ENCODE data around the gene DOCK11. TPM values are rescaled to one million over a fixed set of nuclear protein-coding genes. Genes with fewer than 3 reads are reported as not detected.

The DOCK11 gene
- total and polyA plus RNA-seq, 2 donors (not counting 1 experiment from before 2014, with no cell fraction given), result 31.0 to 83.5 TPM

DNA sequence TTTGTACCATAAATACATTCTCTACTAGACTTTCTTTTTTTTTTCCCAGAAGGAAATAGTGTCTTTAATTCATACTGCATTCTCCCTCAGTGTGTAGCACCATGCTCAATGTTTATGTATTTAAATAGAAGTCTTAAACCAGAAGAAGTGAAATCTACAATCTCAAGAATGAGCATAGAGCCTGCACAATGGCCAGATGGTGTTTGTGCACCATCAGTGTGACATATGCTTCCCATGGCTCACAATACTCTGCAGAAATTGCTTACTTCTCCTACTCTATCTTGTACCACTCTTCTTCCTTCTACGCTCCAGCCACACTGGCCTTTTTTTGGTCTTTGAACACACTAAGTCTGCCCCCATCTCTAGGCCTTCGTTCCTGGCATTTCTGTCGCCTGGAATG lies 2.6 kb upstream of the DOCK11 start:
- WGBS (ENCODE audit: insufficient coverage), result 95% methylated on average over 3 of the region's 3 CpGs
- POLR2A ChIA-PET, result no interaction called here
- no peak overlapping the region for H3K27ac Mint-ChIP-seq

DNA sequence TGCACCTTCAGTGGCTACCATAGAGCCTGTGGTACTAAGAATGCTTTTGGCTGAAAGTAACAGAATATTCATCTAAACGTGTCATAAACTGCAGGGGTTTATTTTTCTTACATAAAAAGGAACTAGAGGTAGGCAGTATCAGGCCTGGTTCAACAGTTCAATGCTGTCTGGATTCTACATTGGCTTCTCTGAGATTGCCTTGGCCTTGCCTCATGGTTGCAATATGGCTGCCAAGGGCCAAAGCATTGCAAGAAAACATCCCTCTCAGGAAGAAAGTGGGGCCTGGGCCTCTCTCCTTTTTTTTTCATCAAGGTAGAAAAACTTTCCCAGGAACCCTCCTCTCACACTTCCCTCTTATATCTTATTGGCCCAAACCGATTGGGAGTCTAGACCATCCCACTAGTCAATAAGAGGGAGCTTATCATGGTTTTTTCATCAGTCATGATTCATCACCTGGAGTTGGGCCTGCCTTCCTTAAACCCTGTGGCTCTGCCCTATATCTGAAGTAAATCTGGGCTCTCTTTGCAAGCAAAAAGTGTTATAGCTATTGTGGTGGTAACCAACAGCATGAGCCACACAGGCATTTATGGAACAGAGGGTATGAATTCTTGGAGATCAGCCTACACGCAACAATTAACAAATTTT lies 1.8 kb upstream of the DOCK11 start:
- no peaks in the 10 kb centered on the region for H3K9me3 ChIP-seq (ENCODE audit: control extremely low read depth in 1 of 3, control insufficient read depth in 2 of 3, insufficient read depth in 1 of 3, low read length in 2 of 3)
- ChIA-PET POLR2A (no interaction called here), CTCF (no interaction called here)
- intact Hi-C loops (cut with micrococcal nuclease), result loop anchor here (10.0 kb wide), 1 partner anchor 111 kb away; no protein-coding TSS in a partner anchor
- H3K27me3 ChIP-seq (replicated peaks in 1 of 4; ENCODE audit: control extremely low read depth in 1 of 4, control insufficient read depth in 3 of 4, insufficient read depth in 4 of 4, low read length in 3 of 4), result no peaks in the 10 kb centered on the region
- no peak overlapping the region for H3K4me2 ChIP-seq (replicated peaks; ENCODE audit: low read depth, low read length, poor library complexity, severe bottlenecking)
- ATAC-seq (ENCODE audit: low read depth), result no peak
- H4K20me1 ChIP-seq (ENCODE audit: control insufficient read depth, insufficient read depth, low read length, poor library complexity, severe bottlenecking), result no peaks in the 10 kb centered on the region
- H2AFZ ChIP-seq (ENCODE audit: insufficient read depth, low read depth, low read length, poor library complexity, severe bottlenecking), result no peak overlapping the region
- peaks cover 15 to 26% of the 10 kb centered on the region in 2 donors for H3K4me1 ChIP-seq (ENCODE audit: control insufficient read depth in 2 of 2, insufficient read depth in 2 of 2, low read length in 2 of 2)
- no peaks in the 10 kb centered on the region for H3K9me3 Mint-ChIP-seq (ENCODE audit: insufficient read depth)
- DNase-seq, result no peak
- no peaks in the 10 kb centered on the region for H3K27me3 Mint-ChIP-seq
- H3K36me3 ChIP-seq (replicated peaks in 1 of 2; ENCODE audit: control extremely low read depth in 1 of 2, control insufficient read depth in 1 of 2, extremely low read depth in 1 of 2, insufficient read depth in 2 of 2, low read length in 1 of 2), result no peaks in the 10 kb centered on the region
- TF ChIP-seq, protein P1, sequence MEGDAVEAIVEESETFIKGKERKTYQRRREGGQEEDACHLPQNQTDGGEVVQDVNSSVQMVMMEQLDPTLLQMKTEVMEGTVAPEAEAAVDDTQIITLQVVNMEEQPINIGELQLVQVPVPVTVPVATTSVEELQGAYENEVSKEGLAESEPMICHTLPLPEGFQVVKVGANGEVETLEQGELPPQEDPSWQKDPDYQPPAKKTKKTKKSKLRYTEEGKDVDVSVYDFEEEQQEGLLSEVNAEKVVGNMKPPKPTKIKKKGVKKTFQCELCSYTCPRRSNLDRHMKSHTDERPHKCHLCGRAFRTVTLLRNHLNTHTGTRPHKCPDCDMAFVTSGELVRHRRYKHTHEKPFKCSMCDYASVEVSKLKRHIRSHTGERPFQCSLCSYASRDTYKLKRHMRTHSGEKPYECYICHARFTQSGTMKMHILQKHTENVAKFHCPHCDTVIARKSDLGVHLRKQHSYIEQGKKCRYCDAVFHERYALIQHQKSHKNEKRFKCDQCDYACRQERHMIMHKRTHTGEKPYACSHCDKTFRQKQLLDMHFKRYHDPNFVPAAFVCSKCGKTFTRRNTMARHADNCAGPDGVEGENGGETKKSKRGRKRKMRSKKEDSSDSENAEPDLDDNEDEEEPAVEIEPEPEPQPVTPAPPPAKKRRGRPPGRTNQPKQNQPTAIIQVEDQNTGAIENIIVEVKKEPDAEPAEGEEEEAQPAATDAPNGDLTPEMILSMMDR (IDR thresholded peaks at IDR 0.05), result no peak
- no peak for TF ChIP-seq EZH2 (IDR thresholded peaks at IDR 0.05; ENCODE audit: borderline replicate concordance, insufficient read depth, low read depth, low read length, poor library complexity, severe bottlenecking)
- peaks cover 20% of the 10 kb centered on the region for H3K4me1 Mint-ChIP-seq
- H3K4me3 Mint-ChIP-seq, result no peak overlapping the region
- H3K27ac ChIP-seq (ENCODE audit: low read length in 2 of 2), result no peak overlapping the region
- no peak overlapping the region for H3K27ac Mint-ChIP-seq
- WGBS (ENCODE audit: insufficient coverage), result no CpG with 5 or more reads among the region's 3 CpGs
- H3K4me3 ChIP-seq (ENCODE audit: control extremely low read depth in 1 of 5, extremely low read depth in 1 of 5, insufficient read depth in 1 of 5, low read depth in 2 of 5, low read length in 4 of 5), result no peak overlapping the region
- no peak overlapping the region for H3K9ac ChIP-seq (ENCODE audit: low read length)
- peaks cover 24% of the 10 kb centered on the region for H3K79me2 ChIP-seq (ENCODE audit: control insufficient read depth, insufficient read depth, low read length)

More for the DNA sequence above, 2.6 kb upstream of the DOCK11 start:
- Histone ChIP-seq H3K4me1 (ENCODE audit: control insufficient read depth in 2 of 2, insufficient read depth in 2 of 2, low read length in 2 of 2) (peaks cover 8 to 19% of the 10 kb centered on the region in 2 donors), H3K9ac (ENCODE audit: low read length) (no peak overlapping the region), H3K27ac (ENCODE audit: low read length in 2 of 2) (no peak overlapping the region), H2AFZ (ENCODE audit: insufficient read depth, low read depth, low read length, poor library complexity, severe bottlenecking) (no peak overlapping the region), H3K79me2 (ENCODE audit: control insufficient read depth, insufficient read depth, low read length) (peaks cover 16% of the 10 kb centered on the region), H3K9me3 (ENCODE audit: control extremely low read depth in 1 of 3, control insufficient read depth in 2 of 3, insufficient read depth in 1 of 3, low read length in 2 of 3) (no peaks in the 10 kb centered on the region), H3K4me2 (replicated peaks; ENCODE audit: low read depth, low read length, poor library complexity, severe bottlenecking) (no peak overlapping the region), H3K36me3 (replicated peaks in 1 of 2; ENCODE audit: control extremely low read depth in 1 of 2, control insufficient read depth in 1 of 2, extremely low read depth in 1 of 2, insufficient read depth in 2 of 2, low read length in 1 of 2) (no peaks in the 10 kb centered on the region), H4K20me1 (ENCODE audit: control insufficient read depth, insufficient read depth, low read length, poor library complexity, severe bottlenecking) (no peaks in the 10 kb centered on the region), H3K4me3 (ENCODE audit: control extremely low read depth in 1 of 5, extremely low read depth in 1 of 5, insufficient read depth in 1 of 5, low read depth in 2 of 5, low read length in 4 of 5) (no peak overlapping the region), H3K27me3 (replicated peaks in 1 of 4; ENCODE audit: control extremely low read depth in 1 of 4, control insufficient read depth in 3 of 4, insufficient read depth in 4 of 4, low read length in 3 of 4) (no peaks in the 10 kb centered on the region)
- H3K9me3 Mint-ChIP-seq (ENCODE audit: insufficient read depth), result no peaks in the 10 kb centered on the region
- peaks cover 14% of the 10 kb centered on the region for H3K4me1 Mint-ChIP-seq
- no peak overlapping the region for H3K4me3 Mint-ChIP-seq
- DNase-seq, result no peak
- ATAC-seq (ENCODE audit: low read depth), result no peak
- intact Hi-C loops (cut with micrococcal nuclease), result loop anchor here (10.0 kb wide), 1 partner anchor 112 kb away; no protein-coding TSS in a partner anchor
- CTCF ChIA-PET, result no interaction called here
- no peaks in the 10 kb centered on the region for H3K27me3 Mint-ChIP-seq
- TF ChIP-seq, protein P1 (IDR thresholded peaks at IDR 0.05), result no peak
- TF ChIP-seq EZH2 (IDR thresholded peaks at IDR 0.05; ENCODE audit: borderline replicate concordance, insufficient read depth, low read depth, low read length, poor library complexity, severe bottlenecking), result no peak
